ENCODE results near the gene POLN. TPM values are rescaled to one million over a fixed set of nuclear protein-coding genes. Genes with fewer than 3 reads are reported as not detected.
A peak's percentile ranks its signal among the peaks of the same experiment; 100 is the strongest.

POLN gene
- total RNA-seq, 1 donor from 2014 or later = 12.8 TPM

DNA sequence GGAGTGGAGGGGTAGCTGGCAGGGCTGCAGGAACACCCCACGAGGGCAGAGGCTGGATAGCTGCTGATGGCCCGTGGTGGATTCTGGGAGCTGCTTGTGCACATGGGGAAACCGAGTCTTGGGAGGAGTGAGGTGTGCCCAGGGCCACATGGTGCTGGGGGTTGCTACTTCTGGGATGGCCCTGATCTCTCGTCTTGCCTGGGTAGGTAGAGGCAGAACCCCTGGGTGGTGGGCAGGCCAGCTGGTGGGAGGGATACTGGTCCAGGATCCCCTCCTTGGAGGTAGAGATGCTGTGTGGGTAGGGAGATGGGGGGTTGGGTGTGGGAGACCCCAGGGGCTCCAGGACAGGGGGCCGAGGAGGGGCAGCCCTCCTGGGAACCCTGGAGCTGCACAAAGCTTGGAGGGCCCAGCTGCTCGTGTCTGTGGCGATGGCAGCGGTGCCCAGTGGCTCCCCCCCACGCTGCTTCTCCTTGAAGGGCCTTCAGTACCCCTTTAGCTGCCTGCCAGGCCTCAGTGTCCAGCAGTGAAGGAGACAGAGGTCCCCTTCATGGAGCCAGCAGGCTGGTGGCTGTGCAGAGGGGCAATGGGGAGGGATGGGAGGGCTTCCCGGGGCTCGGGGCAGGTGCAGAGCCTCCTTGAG lies 179.6 kb downstream of the POLN start:
- no peak for DNase-seq (ENCODE audit: low spot score)

DNA sequence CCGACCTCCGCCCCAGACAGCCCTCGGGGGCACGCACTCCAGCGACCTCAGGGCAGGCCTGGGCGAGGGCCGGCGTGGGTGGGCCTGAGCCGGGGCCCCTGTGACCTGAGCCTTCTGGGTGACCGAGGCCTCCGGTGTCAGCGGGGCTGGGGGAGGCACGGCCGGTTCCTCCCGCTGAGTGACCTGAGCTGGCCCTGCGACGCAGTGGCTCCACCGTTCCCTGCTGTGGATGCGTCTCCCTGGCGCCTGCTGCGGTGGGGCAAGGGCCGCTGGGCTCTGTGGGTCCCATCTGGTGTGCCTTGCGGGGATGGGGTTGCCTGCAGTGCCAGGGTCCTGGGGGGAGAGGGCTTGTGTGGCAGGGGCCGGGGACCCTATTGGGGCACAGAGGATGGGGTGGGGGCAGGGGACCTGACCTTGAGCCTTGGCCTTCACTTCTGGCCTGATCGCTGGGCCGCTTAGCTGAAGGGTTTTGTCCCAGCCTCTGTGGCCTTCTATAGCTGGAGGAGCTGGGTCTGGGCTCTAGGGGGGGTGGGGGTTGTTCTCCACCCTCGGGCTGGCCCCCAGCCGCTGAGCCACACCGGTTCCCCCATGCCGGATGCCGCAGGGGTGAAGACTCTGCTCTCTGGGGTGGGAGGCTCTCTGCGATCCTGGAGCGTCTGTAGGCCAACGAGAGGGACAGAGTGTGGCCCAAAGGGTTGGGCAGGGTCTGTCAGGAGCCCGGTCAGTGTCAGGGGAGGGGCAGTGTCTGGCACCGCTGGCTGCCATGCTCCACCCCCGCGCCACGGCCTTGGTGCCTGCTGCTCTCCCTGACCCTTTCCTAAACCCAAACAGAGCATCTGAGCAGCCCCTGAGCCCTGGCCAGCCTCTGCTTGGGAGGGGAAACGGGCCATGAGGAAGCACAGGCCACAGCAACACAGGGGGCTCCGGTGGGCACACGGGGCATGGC lies 180.5 kb downstream of the POLN start:
- DNase-seq (ENCODE audit: low spot score) = no peak

DNA sequence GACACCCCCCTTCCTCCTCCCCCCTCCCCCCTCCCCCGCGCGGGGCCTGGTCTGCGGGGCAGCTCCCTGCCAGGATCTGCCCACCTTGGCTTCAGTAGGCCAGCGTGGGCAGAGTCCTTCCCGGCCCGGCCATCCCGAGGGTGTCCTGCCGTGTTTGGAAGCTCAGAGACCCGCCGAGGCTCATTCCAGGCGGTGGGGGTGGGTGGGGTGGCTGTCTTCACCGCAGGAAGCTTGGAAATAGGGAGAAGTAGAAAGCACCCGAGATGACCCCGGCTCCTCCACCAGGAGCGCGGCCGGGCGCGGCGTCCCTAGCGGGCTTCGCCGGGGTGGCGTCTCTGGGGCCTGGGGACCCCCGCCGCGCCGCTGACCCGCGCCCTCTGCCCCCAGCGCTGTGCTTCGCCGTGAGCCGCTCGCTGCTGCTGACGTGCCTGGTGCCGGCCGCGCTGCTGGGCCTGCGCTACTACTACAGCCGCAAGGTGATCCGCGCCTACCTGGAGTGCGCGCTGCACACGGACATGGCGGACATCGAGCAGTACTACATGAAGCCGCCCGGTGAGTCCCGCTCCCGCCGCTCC lies 181.2 kb downstream of the POLN start:
- no peak for DNase-seq (ENCODE audit: low spot score)

DNA sequence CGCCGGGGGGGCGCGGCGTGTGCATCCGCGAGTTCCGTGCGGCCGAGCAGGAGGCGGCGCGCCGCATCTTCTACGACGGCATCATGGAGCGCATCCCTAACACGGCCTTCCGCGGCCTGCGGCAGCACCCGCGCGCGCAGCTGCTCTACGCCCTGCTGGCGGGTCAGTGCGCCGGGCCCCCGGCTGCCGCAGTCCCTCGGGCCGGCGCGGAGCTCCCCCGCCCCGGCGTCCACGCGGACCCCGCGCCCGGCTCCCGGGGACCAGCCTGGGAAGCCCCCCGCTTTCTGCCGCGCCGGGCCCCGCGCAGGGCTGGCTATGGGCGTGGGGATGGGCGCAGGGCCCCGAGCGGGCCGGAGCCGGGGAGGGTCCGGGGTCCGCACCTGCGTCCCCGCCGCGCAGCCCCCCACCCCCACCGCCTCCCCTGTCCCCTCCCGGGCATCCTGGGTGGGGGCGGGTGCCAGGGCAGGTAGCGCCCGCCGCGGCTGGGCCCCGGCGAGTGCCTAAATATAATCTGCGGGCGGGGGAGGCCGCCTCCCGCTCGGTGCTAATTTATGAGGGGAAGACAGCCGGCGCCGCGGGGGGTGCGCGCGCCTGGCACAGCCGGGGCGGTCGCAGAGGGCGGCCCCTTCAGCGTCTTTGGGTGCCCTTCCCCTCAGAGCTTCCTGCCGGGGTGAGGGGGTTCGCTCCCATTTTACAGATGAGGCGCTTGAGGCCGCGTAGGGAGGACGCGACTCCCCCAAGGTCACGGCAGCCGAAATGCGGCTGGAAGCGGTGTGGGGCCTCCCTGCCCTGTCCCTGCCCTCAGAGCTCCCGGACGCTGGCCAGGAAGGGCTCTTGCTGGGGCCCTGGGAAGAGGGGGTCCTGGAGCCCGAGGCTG lies 182.0 kb downstream of the POLN start:
- DNase-seq (ENCODE audit: low spot score) = no peak

DNA sequence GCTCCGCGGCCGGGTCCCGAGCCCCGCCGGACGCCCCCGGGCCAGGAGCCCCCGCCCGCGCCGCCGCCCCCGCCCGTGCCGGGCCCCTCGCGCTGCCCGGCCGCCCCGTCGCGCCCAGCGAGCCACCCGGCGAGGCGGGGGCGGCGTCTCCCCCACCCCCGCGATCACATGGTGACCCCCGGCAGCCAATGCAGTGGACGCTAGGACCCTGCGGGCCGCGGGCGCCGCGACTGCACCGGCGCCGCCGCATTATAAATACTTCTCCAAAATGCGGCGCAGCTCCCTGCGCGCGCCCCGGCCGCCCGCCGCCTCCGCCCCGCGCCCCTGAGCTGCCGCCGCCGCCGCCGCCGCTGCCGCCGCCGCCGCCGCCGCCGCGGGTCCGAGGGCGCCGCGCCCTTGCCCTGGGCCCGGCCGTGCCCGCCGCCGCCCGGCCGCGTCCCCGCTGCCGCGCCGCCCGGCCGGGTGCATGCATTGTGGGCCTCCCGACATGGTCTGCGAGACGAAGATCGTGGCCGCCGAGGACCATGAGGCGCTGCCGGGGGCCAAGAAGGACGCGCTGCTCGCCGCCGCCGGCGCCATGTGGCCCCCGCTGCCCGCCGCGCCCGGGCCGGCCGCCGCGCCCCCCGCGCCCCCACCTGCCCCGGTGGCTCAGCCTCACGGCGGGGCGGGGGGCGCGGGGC lies 182.7 kb downstream of the POLN start, which contains the start of gene NAT8L:
Gene NAT8L (plus strand): TSS at position 282 of the 680 bp plus-strand sequence. CDS start 185 bp downstream, at position 467.
- DNase-seq (ENCODE audit: low spot score) = no peak

DNA sequence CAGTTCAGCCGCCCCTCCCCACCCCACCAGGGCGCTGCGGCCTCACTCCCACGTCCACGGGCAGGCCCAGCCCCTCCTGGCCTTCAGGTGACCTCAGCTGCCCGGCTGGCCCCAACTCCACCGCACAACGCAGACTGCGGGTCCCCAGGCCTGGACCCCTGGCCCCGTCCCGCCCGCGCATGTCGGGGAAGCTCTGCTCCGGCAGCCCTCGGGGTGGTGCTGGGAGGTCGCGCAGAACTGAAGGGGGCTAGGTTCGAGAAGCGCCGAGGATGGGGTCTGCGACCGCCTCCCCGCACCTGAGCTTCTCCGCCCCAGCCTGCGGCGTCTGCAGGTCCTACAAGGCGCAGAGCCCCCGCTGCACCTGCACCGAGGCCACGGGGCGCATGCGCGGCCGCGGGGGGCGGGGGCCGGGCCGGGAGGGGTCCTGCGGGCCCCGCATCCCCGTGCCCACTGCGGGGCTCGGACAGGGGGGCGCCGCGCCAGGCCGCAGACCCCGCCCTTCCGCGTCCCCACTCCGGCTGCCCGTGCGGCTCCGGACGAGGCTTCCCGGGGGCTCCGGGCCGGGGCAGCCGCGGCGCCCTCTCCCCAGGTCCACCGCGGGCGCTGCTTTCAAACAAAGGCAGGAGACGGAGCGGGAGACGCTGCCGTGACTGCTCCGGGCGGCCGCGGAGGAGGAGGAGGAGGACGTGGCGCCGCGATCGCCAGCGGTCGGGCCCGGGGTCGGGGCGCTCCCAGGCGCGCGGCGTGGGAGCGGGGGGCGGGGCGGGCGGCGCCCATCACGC lies 183.5 kb downstream of the POLN start:
- no peak for DNase-seq (ENCODE audit: low spot score)

DNA sequence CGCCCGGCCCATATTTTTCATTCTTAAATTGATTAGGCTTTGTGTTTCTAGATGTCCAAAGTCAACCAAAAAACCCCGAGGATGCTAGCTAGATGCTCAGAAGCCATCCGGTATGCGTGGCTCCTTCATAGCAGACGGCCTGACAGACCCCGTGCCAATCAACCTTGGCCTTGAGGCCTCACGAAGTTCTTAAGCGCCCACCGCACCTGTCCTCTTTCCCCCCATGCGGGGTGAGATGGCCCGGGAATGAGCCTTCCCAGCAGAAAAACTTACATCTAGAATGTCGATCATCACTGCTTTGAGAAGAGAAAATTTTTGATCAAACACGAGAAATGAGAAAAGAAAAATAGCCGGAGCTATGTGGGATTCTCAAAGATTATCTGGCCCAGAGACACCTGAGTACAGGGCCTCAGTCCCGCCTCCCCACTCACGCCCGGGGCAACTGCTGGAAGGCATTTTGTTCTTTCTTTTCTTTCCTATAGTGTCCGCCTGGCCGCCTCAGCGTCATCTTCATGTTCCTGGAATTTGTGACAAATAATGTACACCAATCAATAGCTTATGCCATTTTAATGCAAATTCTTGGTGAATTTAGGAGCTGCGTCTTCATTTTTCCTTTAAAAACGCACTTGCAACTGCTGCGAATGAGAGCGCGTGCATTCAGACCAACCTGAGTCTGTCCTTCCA lies 184.4 kb downstream of the POLN start:
- no peak for DNase-seq (ENCODE audit: low spot score)

DNA sequence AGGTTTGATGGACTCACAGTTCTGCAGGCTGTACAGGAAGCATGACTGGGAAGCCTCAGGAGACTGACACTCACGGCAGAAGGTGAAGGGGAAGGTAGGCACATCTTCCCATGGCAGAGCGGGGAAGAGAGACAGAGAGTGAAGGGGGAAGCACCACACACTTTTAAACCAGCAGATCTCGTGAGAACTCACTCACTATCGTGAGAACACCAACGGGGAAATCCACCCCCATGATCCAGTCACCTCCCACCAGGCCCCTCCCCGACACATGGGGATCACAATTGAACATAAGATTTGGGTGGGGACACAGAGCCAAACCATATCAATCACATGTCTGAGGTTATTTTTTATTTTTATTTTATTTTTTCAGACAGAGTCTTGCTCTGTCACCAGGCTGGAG lies 187.7 kb downstream of the POLN start:
- no peak for DNase-seq (ENCODE audit: low spot score)

DNA sequence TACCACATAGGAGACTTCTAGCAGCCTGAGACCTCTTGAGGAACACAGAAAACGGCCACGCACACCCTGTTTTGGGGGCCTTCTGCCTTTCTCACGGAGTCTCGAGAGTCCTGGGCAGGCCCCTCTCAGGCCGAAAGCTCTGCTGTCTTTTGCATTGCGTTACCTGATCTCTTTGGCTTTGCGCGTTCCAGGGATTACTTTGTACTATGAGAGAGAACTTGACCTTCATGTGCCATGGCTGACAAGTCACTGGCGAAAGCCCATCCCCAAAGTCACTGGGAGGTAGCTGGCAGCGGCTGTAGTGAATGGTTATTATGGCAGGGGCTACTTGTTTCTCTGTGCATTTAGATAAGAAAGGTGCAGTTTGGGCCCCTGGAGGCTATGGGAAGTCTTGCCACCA lies 190.8 kb downstream of the POLN start:
- DNase-seq (ENCODE audit: low spot score) = peak; percentile 37

DNA sequence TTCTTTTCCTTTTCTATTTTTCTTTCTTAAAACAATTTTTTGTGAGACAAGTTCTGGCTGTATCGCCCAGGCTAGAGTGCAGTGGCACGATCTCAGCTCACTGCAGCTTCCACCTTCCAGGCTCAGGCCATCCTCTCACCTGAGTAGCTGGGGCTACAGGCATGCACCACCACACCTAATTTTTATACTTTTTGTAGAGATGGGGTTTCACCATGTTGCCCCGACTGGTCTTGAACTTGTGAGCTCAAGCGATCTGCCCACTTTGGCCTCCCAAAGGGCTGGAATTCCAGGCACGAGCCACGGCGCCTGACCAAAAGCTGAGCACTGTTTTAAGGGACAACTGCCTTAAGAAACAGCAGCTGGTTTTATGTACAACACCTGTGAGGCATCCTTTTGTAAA lies 192.1 kb downstream of the POLN start:
- DNase-seq (ENCODE audit: low spot score) = peak; percentile 77

DNA sequence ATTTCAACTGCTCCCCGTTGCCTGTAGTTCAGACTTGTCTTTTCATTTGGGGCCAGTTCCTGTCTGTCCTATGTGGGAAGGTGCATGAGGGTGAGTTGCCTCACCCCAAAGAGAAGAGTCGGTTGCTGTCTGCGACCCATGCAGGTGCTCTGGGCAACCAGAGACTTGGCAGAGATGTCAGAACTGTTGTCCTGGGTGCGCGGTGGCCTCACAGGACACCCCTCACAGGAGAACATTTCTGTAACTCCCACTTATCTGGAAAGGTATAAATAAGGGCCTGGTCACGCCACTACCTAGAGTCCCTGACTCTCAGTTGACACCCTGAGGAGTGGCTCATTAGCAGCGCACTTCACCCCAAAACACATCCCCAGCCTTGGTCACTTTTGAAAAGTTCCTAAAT lies 192.5 kb downstream of the POLN start:
- no peak for DNase-seq (ENCODE audit: low spot score)

DNA sequence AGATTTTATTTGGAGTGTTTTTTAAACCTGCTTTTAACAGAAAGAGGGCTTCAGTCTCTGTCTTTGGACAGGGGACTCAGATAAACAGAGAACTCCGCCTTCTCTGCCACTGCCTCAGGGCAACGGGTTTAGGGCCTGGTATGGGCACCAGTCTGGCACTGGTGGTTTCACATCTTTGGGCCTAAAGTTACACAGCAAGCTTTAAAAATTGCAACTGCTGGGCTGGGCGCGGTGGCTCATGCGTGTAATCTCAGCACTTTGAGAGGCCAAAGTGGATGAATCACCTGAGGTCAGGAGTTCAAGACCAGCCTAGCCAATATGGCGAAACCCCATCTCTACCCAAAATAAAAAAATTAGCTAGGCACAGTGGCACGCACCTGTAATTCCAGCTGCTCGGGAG lies 193.1 kb downstream of the POLN start:
- peak; percentile 60 for DNase-seq (ENCODE audit: low spot score)

DNA sequence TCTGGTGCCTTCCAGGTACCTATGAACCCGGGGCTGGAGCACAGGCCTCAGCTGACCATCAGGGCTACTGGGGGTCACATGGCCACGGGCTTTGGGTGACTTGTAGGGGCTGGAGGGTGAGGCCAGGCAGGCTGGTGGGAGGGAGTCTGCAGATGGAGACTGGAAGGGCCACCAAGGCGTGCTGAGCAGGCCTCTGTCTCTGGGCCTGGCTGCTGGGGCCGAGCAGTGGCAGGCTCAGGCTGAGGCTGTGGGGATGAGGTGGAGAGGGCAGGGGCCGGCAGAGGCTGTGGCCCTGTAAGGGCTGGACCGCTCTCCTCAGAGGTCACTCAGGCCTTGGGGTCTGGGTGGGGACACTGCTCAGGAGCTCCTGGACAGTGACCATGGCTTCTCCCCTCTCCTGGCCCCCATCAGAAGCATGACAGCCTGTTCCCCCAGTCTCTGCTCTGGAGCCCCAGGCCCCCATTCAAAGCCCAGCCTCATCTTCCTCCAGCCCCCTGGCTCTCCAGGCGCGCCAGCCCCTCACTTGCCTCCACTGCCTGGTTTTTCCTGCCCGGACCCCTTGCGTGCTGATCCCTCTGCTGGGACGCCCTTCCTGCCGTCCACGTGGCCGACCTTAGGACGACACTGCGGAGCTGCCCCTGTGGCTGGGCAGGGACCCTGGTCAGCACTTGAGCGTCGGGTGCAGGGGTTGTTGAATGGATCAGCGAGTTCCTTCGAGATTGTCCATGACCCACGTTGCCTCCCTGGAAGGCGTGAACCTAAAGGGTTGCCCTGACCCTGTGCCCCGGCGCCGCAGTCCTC lies 193.9 kb downstream of the POLN start:
- DNase-seq (ENCODE audit: low spot score) = peak; percentile 85

DNA sequence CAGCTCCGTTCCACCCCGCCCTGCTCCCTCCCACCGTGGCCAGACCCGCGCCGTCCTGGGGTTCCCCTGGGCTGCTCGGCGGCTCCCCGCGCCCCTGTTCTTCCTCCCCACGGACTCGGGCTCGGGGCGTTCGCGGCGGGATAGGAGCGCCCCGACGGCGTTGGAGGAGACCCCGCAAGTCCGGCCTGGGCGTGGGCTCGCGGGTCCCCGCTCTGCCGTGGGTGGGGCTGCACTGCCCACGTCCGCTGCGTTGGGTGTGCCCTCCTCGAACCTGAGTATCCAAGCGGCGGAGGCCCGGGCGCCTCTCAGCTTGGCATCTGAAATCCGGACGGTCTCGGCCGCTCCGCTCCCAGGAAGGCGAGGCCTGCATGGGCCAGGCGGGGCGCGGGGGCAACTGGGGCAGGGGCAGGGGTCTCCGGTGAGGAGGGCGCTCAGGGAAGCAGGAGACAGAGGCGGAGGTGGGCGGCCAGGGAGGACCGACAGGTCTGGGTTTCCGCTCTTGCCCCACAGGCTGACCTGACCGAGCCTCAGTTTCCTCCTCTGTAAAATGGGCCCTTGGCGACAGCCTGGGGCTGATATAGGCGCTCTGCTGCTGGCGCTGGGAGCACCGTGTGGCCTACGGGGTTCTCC lies 194.8 kb downstream of the POLN start:
- peak; percentile 84 for DNase-seq (ENCODE audit: low spot score)

DNA sequence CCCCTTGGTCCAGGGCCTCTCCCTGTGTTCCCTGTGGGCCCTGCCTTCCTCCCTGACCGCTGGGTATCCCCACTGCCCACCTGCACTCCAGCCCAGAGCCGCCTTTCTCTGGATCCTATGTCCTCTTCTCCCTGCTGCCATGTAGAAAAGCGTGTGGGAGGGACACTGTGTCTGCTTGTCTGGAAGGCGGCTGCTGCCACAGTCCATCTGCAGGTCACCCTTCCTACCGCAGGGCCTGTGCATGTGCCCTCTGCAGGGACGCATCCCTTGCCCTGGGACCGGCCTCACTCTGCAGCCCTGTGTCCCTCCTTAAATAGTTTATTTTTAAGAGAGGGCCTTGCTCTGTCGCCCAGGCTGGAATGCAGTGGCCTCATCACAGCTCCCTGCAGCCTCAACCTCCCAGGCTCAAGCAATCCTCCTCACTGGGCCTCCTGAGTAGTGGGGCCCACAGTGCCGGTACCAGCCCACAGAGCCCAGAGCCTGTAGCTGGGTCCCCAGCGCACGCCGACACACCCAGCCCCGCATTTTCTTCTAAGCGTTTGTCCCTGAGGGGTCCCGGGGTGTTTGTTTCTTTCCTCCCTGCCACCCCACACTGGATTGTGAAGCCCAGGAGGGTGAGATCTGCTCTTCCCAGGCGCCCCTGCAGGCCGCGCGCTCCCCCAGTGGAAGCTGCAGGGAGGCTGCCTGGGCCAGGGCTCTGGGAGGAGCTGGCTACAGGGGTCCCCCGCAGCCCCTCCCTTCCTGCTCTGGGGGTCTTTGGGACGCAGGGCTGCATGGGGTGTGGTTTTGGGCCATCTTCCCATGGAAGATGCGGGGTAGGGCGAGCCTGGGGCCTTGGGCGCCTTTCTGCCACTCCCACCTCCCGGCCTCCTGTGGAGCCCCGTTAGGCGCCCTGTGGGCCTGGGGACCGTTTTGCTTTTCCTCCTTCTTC lies 195.6 kb downstream of the POLN start:
- peak; percentile 81 for DNase-seq (ENCODE audit: low spot score)

DNA sequence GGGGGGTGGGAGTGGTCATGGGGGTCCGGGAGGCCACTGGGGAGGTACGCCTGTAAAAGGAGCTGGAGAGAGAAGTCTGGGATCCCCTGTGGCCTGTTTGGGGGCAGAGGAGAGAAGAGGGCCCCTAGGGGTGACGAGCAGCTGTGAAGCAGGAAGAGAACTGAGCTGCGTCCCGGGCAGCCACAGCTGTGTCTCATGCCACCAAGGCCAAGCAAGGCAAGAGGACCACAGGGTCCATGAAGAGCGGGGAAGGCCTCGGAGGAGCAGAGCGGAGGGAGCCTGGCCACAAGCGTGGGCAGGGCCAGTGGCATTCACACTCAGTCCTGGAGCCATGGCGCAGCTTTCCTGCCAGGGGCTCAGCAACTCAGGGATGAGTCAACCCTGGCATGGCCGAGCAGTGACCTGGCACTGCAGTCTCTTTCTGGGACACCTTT lies 196.4 kb downstream of the POLN start:
- peak; percentile 79 for DNase-seq (ENCODE audit: low spot score)
